ENCODE results near the gene ZDHHC14. TPM values are rescaled to one million over a fixed set of nuclear protein-coding genes. Genes with fewer than 3 reads are reported as not detected.
A peak's percentile ranks its signal among the peaks of the same experiment; 100 is the strongest.
"Not testable (repeated sequence)": the region's sequence is repeated elsewhere in the genome, so short reads cannot be mapped to it uniquely, and the experiment has no call there.

ZDHHC14 gene
- total RNA-seq, 2 donors from 2014 or later = 3.6 to 5.2 TPM

GRCh38 chr6:157461000-157461915 is 80.3 kb downstream of the ZDHHC14 start:
- no peak for DNase-seq
- Mint-ChIP-seq H3K4me3 (peak overlapping the region; percentile 42), H3K27ac (peak overlapping the region; percentile 62), H3K27me3 (no peaks in the 10 kb centered on the region), H3K4me1 (peaks cover 13% of the 10 kb centered on the region), H3K36me3 (ENCODE audit: low read depth) (peaks cover 2% of the 10 kb centered on the region)
- H3K9me3 ChIP-seq (ENCODE audit: control insufficient read depth, low read length, poor library complexity, severe bottlenecking) = no peaks in the 10 kb centered on the region
- peak; percentile 86 for ATAC-seq

- no peak overlapping the region for H3K4me3 Mint-ChIP-seq
- peaks cover 8% of the 10 kb centered on the region for H3K4me1 Mint-ChIP-seq
- no peaks in the 10 kb centered on the region for H3K27me3 Mint-ChIP-seq
- no peaks in the 10 kb centered on the region for H3K9me3 ChIP-seq (ENCODE audit: control insufficient read depth, low read length, poor library complexity, severe bottlenecking)
- ATAC-seq (no peak), DNase-seq (no peak)
- H3K36me3 Mint-ChIP-seq (ENCODE audit: low read depth) = peaks cover 2% of the 10 kb centered on the region
- peak overlapping the region; percentile 62 for H3K27ac Mint-ChIP-seq
Observed at GRCh38 chr6:157462956-157463742, 82.2 kb downstream of the ZDHHC14 start.

DNA sequence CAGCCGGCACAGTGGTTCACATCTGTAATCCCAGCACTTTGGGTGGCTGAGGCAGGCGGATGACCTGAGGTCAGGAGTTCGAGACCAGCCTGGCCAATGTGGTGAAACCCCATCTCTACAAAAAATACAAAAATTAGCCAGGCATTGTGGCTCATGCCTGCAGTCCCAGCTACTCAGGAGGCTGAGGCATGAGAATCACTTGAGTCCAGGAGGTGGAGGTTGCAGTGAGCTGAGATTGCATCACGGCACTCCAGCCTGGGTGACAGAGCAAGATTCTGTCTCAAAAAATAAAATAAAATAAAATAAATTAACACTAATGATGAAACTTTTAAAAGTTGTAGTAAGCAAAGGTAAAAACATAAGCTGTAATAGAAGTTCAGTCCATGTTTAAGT is 82.7 kb downstream of the ZDHHC14 start:
- DNase-seq; ATAC-seq; H3K36me3 Mint-ChIP-seq (ENCODE audit: low read depth); H3K9me3 ChIP-seq (ENCODE audit: control insufficient read depth, low read length, poor library complexity, severe bottlenecking); H3K4me3 Mint-ChIP-seq; H3K27ac Mint-ChIP-seq; H3K27me3 Mint-ChIP-seq; H3K4me1 Mint-ChIP-seq: not testable (repeated sequence)

DNA sequence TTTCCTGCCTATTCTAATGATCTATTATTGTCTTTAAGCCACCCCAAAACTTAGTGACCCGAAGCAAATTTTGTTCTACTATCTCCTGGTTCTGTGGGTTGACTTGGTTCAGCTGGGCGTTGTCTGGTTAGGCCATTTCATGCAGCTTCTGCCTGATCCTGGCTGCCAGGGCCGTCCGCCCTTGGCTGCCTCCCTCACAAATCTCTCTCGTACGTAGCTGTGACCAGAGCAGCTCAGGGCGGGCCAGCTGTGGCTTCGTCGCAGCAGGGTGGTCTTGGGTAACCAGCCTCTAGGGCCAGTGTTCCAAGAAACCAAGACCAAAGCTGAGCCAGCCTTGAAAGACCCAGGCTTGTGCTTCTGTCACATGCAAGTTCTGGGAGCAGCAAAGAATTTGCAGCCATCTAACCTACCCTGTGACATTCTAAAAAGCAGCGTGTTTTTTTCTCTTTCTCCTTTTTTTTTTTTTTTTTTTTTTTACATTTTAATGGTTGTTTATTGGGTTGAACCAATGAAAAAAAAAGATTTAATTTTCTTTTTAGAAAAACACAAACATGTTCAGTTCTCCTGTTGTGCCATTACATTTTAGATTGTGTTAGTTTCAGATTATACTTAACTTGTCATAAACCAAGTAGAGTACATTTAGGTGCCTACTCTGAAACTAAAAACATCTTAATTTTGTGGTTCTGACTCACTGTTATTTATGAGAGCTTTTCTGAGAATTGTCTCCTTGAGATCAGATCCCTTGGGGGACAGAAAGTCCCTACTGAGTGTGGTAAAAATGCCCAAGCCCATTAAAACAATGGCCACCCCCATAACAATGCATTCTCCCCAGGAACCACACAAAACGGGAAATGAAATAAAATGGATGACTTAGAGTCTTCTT is 83.9 kb downstream of the ZDHHC14 start:
- peak overlapping the region; percentile 43 for H3K4me3 Mint-ChIP-seq
- DNase-seq (no peak), ATAC-seq (no peak)
- no peaks in the 10 kb centered on the region for H3K36me3 Mint-ChIP-seq (ENCODE audit: low read depth)
- H3K9me3 ChIP-seq (ENCODE audit: control insufficient read depth, low read length, poor library complexity, severe bottlenecking) = no peaks in the 10 kb centered on the region
- no peaks in the 10 kb centered on the region for H3K27me3 Mint-ChIP-seq
- peak overlapping the region; percentile 56 for H3K27ac Mint-ChIP-seq
- peaks cover 8% of the 10 kb centered on the region for H3K4me1 Mint-ChIP-seq

DNA sequence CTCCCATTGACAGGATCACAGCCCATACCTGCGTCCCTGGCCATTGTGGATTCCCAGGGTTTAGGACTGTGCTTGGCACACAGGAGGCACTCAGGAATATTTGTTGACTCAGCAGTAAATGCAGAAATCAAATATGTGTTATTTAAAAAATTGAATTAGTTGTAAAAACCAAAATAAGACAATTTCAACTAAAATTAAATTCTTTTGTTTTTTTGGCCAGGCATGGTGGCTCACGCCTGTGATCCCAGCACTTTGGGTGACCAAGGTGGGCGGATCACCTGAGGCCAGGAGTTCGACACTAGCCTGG is 85.3 kb downstream of the ZDHHC14 start:
- no peak overlapping the region for H3K4me3 Mint-ChIP-seq
- no peaks in the 10 kb centered on the region for H3K9me3 ChIP-seq (ENCODE audit: control insufficient read depth, low read length, poor library complexity, severe bottlenecking)
- H3K27ac Mint-ChIP-seq = no peak overlapping the region
- no peaks in the 10 kb centered on the region for H3K27me3 Mint-ChIP-seq
- H3K36me3 Mint-ChIP-seq (ENCODE audit: low read depth) = no peaks in the 10 kb centered on the region
- ATAC-seq = no peak
- H3K4me1 Mint-ChIP-seq = no peaks in the 10 kb centered on the region
- DNase-seq = no peak

DNA sequence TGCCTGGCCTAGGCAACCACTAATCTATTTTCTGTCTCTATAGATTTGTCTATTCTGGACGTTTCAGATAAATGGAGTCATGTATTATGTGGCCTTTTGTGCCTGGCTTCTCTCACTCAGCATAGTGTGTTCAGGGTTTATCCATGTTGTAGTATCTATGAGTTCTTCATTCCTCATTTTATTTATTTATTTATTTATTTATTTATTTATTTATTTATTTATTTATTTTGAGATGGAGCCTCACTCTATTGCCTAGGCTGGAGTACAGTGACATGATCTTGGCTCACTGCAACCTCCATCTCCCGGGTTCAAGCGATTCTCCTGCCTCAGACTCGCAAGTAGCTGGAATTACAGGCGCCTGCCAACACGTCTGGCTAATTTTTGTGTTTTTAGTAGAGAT is 86.3 kb downstream of the ZDHHC14 start:
- ATAC-seq, DNase-seq, H3K4me1 Mint-ChIP-seq: not testable (repeated sequence)

DNA sequence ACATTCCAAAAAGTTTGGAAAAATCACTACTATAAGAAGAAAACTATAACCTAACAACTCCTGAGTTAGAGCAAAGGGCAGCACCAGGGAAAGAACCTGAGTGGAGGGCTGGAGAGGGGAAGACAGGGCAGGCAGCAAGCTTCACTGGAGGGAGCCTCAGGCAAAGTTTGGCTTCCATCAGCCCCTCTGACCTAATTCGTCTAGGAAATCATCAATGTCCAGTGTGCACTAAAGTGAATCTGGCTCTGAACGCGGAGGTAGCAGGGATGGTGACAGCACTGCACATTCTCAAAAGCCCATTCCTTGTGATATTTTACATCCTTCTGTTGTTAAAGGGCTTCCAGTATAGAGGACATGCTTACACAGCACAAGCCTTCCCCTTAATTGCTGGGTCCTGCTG is 87.1 kb downstream of the ZDHHC14 start:
- H3K27me3 Mint-ChIP-seq = no peaks in the 10 kb centered on the region
- H3K9me3 ChIP-seq (ENCODE audit: control insufficient read depth, low read length, poor library complexity, severe bottlenecking) = no peaks in the 10 kb centered on the region
- DNase-seq = no peak
- no peaks in the 10 kb centered on the region for H3K36me3 Mint-ChIP-seq (ENCODE audit: low read depth)
- H3K27ac Mint-ChIP-seq = no peak overlapping the region
- H3K4me1 Mint-ChIP-seq = no peaks in the 10 kb centered on the region
- no peak overlapping the region for H3K4me3 Mint-ChIP-seq
- ATAC-seq = no peak

More for the DNA sequence above, 86.3 kb downstream of the ZDHHC14 start:
- not testable (repeated sequence) for H3K36me3 Mint-ChIP-seq (ENCODE audit: low read depth); H3K9me3 ChIP-seq (ENCODE audit: control insufficient read depth, low read length, poor library complexity, severe bottlenecking); H3K27ac Mint-ChIP-seq; H3K27me3 Mint-ChIP-seq; H3K4me3 Mint-ChIP-seq

DNA sequence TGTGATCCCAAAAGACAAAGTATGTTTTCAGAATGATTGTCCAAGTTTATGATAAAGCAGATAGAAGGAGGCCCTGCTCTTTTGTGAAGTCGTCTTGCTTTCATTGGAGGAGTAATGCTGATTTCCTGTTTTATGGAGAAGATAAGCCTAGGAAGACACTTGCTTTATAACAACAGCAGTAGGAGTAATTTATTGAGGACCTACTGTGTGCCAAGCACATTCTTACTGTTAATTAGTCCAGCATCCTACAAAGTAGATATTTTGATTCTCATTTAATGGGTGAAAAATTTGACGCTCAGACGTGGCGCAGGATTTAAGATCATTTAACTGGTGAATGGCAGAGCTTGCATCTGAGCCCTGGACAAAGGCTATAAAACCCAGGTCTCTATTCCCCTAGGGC is 87.6 kb downstream of the ZDHHC14 start:
- H3K9me3 ChIP-seq (ENCODE audit: control insufficient read depth, low read length, poor library complexity, severe bottlenecking) = no peaks in the 10 kb centered on the region
- no peaks in the 10 kb centered on the region for H3K27me3 Mint-ChIP-seq
- ATAC-seq (no peak), DNase-seq (no peak)
- H3K27ac Mint-ChIP-seq = no peak overlapping the region
- no peaks in the 10 kb centered on the region for H3K36me3 Mint-ChIP-seq (ENCODE audit: low read depth)
- no peak overlapping the region for H3K4me3 Mint-ChIP-seq
- no peaks in the 10 kb centered on the region for H3K4me1 Mint-ChIP-seq

GRCh38 chr6:157469378-157469777 is 88.4 kb downstream of the ZDHHC14 start:
- H3K27ac Mint-ChIP-seq = peak overlapping the region; percentile 16
- ATAC-seq = no peak
- no peaks in the 10 kb centered on the region for H3K27me3 Mint-ChIP-seq
- peaks cover 3% of the 10 kb centered on the region for H3K4me1 Mint-ChIP-seq
- DNase-seq = no peak
- H3K4me3 Mint-ChIP-seq = no peak overlapping the region
- H3K36me3 Mint-ChIP-seq (ENCODE audit: low read depth) = no peaks in the 10 kb centered on the region
- no peaks in the 10 kb centered on the region for H3K9me3 ChIP-seq (ENCODE audit: control insufficient read depth, low read length, poor library complexity, severe bottlenecking)

- no peak for DNase-seq
- no peak for ATAC-seq
- H3K4me1 Mint-ChIP-seq = peaks cover 8% of the 10 kb centered on the region
- no peaks in the 10 kb centered on the region for H3K9me3 ChIP-seq (ENCODE audit: control insufficient read depth, low read length, poor library complexity, severe bottlenecking)
- peaks cover 5% of the 10 kb centered on the region for H3K27me3 Mint-ChIP-seq
- H3K4me3 Mint-ChIP-seq = no peak overlapping the region
- no peak overlapping the region for H3K27ac Mint-ChIP-seq
- H3K36me3 Mint-ChIP-seq (ENCODE audit: low read depth) = no peaks in the 10 kb centered on the region
Observed at GRCh38 chr6:157471077-157471686, 90.2 kb downstream of the ZDHHC14 start.

DNA sequence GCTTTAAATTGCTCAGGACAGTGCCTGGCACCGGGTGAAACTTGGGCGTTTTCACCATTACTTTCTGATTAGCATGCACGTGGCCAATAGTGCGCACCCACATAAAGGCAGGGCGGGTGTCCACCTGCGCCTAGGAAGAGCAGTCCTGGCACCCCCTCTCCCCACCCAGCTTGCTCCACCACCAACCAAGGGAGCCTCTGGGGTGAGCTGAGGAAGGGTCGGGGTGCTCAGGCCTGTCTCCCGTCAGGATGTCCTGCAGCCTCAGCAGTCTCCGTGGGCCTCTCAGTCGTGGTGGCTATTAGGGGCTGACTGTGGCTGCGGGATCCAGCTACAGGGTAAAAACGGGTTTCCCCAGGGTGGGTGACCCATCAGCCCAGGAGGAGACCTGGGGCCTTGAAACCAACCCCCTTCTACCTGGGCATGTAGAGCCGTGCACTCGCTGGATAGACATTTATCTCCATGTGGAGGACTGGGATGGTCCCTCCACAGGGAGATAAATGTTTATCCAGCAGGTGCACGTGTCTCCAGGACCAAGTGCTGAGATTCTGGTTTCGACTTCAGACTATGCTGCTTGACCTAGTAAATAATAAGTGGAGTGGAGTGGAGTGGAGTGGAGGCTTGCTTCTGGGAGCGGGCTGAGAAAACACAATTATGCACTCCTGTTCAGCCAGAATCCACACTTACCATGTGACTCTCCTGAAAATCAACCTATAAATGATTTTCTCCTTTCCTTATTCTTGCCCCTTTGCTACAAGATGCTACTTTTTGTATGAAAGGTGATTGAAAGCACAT is 91.1 kb downstream of the ZDHHC14 start:
- Mint-ChIP-seq H3K4me3 (no peak overlapping the region), H3K4me1 (peaks cover 8% of the 10 kb centered on the region), H3K36me3 (ENCODE audit: low read depth) (no peaks in the 10 kb centered on the region), H3K27me3 (peaks cover 5% of the 10 kb centered on the region), H3K27ac (no peak overlapping the region)
- no peak for ATAC-seq
- no peak for DNase-seq
- no peaks in the 10 kb centered on the region for H3K9me3 ChIP-seq (ENCODE audit: control insufficient read depth, low read length, poor library complexity, severe bottlenecking)

GRCh38 chr6:157476797-157477196 is 95.8 kb downstream of the ZDHHC14 start:
- H3K36me3 Mint-ChIP-seq (ENCODE audit: low read depth) = no peaks in the 10 kb centered on the region
- H3K27me3 Mint-ChIP-seq = peaks cover 5% of the 10 kb centered on the region
- no peak for DNase-seq
- no peak overlapping the region for H3K4me3 Mint-ChIP-seq
- H3K27ac Mint-ChIP-seq = no peak overlapping the region
- no peak for ATAC-seq
- H3K4me1 Mint-ChIP-seq = peaks cover 10% of the 10 kb centered on the region
- no peaks in the 10 kb centered on the region for H3K9me3 ChIP-seq (ENCODE audit: control insufficient read depth, low read length, poor library complexity, severe bottlenecking)

Measured in T-helper 17 cell (primary cell).